Measurements from ENCODE around the gene PRR18.

Gene PRR18

GRCh38 chr6:166334878-166335277 is 26.7 kb upstream of the PRR18 start:
- in situ Hi-C loops (cut with HindIII; ENCODE audit: low sequenced_read_pairs), result loop anchor here (5.0 kb wide), 1 partner anchor 42 kb away; no protein-coding TSS in a partner anchor

- in situ Hi-C loops (cut with HindIII; ENCODE audit: low sequenced_read_pairs), result loop anchor here (5.0 kb wide), 1 partner anchor 44 kb away; no protein-coding TSS in a partner anchor
These were observed 25.2 kb upstream of the PRR18 start for GRCh38 chr6:166333172-166333995.

DNA sequence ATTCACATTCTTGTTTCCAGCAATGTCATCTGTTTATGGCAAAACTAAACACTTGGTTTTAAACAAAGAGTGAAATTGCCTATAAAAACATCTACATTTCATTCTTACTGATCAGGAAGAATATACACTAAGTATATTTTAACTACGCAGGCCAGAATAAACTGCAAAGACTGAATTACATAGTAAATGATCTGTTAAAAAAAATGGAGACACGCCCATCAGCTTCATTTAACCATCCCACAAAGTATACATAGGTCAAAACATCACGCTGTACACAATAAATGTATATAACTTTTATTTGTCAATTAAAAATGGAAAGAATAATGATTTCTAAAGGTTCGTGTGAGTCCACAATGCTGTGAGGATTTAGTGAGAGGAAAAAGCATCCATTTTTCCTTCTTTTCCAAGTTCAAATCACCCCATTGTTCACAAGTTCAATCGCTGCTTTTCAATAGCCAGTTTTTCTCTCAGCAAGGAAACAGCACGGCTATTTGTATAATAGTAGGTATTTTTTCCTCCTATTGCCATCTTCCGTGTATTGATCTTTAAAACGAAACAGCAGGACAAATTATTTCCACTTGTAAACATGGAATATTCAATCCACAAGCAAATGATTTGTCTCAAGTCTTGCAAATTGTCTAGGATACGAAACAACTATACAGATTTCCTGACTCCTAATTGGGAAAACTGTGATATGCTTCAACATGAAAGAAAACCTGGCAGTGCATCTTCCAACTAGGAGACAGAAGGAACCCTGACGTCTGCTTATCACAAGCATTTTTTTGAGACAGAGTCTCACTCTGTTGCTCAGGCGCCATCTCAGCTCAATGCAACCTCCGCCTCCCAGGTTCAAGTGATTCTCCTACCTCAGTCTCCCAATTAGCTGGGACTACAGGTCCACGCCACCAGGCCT is 23.6 kb upstream of the PRR18 start:
- in situ Hi-C loops (cut with HindIII; ENCODE audit: low sequenced_read_pairs), result loop anchor here (5.0 kb wide), 1 partner anchor 46 kb away; no protein-coding TSS in a partner anchor

DNA sequence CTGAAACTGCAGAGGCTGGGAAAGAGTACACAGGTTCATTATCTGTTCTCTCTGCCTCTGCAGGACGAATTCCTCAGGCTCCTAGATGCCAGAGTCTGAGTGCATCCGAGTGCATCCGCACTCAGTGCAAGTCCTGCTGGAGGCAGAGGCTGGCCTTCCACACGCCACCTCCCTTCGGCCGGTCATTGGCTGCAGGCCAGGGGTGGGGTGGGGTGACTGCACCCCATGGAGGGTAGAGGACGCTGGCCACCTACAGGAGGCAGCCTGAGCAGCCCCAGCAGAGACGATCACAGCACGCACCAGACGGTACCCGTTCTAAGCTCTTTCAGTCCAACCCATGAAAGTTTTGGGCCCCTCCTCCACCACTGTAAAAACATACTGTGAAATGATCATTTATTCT is 22.4 kb upstream of the PRR18 start:
- in situ Hi-C loops (cut with HindIII; ENCODE audit: low sequenced_read_pairs), result loop anchor here (5.0 kb wide), 1 partner anchor 47 kb away; no protein-coding TSS in a partner anchor

- in situ Hi-C loops (cut with HindIII; ENCODE audit: low sequenced_read_pairs), result no loop called here
These were observed 17.3 kb upstream of the PRR18 start for GRCh38 chr6:166325383-166326042.

DNA sequence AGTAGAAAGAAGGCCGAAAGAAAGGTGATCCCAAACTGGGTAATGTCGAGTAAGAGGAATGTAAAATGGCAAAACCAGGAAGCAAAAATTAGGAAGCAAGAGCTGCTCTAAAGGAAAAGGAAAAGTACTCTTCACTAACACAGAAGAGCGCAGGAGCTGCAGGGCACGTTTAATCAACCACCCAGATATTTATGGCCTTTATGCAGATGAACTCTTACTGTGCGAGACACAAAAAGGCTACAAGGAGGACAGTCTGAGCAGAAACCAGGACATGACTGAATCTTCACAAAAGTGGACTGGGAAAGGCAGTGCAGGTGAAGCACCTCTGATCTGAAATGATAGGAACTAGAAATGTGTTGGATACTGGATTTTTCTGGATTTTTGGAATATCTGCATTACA is 15.2 kb upstream of the PRR18 start:
- in situ Hi-C loops (cut with HindIII; ENCODE audit: low sequenced_read_pairs), result no loop called here

GRCh38 chr6:166318649-166319600 is 10.7 kb upstream of the PRR18 start:
- in situ Hi-C loops (cut with HindIII; ENCODE audit: low sequenced_read_pairs), result no loop called here

DNA sequence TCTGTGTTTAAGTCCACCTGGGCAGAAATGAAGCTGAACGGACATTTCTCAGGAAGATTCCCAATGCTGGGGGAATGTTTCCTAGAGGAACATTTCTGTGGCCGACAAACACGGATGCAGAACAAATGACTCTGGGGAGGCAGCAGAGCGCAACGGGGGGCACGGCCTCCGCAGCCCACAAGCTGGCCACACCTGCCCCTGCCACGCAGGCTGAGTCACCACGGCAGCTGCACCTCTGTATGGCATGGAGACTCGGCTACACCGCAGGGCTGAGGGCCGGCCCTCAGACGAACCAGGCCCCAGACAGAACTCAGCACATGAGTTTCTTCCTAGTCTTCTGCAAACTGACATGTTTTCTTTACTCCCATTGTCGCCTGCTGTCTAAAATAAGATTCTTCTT is 10.0 kb upstream of the PRR18 start:
- in situ Hi-C loops (cut with HindIII; ENCODE audit: low sequenced_read_pairs), result no loop called here

GRCh38 chr6:166317261-166318212 is 9.3 kb upstream of the PRR18 start:
- in situ Hi-C loops (cut with HindIII; ENCODE audit: low sequenced_read_pairs), result no loop called here

DNA sequence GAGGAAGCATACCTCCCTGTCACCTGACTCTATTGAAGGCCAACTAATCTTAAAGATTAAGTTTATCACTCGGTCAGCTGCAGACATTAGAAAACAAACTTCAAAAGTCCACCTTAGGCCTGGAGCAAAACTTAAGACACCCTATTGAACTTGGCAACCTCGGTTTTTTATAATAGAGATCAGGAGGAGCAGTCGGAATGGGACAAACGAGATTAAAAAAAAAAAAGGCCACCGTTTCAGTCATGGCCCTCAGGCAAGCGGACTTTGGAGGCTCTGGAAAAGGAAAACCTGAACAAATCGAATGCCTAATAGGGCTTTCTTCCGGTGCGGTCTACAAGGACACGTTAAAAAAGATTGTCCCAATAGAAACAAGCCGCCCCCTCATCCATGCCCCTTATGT is 7.2 kb upstream of the PRR18 start:
- in situ Hi-C loops (cut with HindIII; ENCODE audit: low sequenced_read_pairs), result no loop called here

GRCh38 chr6:166314454-166314853 is 6.3 kb upstream of the PRR18 start:
- in situ Hi-C loops (cut with HindIII; ENCODE audit: low sequenced_read_pairs), result loop anchor here (5.0 kb wide), 1 partner anchor 48 kb away; no protein-coding TSS in a partner anchor

DNA sequence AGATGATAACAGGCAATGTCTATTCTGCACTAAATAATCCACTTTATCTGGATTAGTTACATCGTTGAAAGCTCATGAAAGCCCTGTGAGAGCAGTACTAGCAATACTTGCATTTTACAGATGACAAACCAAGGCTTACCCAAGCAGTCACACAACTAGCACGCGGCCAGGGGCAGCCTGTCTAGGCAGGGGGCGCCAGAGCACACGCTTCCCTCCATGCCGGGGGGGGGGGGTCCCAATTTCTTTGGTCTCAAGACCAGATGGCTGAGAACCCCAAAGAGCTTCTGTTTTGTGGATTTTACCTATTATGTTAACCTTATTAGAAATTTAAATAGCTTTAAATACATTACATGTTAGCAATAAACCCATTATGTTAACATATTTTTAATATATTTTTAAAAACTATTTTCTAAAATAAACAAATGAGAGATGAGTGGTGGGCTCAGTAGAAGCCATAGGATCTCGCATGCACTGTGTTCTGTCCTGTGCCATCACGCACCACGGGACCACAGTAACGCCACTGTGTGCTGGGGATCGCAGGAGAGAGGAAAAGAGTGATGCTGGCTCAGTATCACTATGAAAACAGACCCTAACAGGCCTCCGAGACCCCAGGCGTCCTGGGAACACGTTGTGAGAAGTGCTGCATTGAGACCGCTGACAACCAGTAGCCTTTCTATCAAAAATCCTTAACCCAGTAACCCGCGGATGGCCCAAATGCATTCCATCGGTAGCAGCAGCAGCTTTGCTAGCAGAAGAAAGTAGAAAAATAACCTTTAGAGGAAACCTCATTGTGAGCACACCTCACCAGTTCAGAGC is 5.3 kb upstream of the PRR18 start:
- in situ Hi-C loops (cut with HindIII; ENCODE audit: low sequenced_read_pairs), result loop anchor here (5.0 kb wide), 1 partner anchor 49 kb away; no protein-coding TSS in a partner anchor

- in situ Hi-C loops (cut with HindIII; ENCODE audit: low sequenced_read_pairs), result loop anchor here (5.0 kb wide), 1 partner anchor 49 kb away; no protein-coding TSS in a partner anchor
These were observed 4.6 kb upstream of the PRR18 start for GRCh38 chr6:166312832-166313231.

GRCh38 chr6:166310634-166311033 is 2.4 kb upstream of the PRR18 start:
- in situ Hi-C loops (cut with HindIII; ENCODE audit: low sequenced_read_pairs), result loop anchor here (5.0 kb wide), 1 partner anchor 52 kb away; no protein-coding TSS in a partner anchor

GRCh38 chr6:166309977-166310376 is 1.8 kb upstream of the PRR18 start:
- in situ Hi-C loops (cut with HindIII; ENCODE audit: low sequenced_read_pairs), result loop anchor here (5.0 kb wide), 1 partner anchor 52 kb away; no protein-coding TSS in a partner anchor

DNA sequence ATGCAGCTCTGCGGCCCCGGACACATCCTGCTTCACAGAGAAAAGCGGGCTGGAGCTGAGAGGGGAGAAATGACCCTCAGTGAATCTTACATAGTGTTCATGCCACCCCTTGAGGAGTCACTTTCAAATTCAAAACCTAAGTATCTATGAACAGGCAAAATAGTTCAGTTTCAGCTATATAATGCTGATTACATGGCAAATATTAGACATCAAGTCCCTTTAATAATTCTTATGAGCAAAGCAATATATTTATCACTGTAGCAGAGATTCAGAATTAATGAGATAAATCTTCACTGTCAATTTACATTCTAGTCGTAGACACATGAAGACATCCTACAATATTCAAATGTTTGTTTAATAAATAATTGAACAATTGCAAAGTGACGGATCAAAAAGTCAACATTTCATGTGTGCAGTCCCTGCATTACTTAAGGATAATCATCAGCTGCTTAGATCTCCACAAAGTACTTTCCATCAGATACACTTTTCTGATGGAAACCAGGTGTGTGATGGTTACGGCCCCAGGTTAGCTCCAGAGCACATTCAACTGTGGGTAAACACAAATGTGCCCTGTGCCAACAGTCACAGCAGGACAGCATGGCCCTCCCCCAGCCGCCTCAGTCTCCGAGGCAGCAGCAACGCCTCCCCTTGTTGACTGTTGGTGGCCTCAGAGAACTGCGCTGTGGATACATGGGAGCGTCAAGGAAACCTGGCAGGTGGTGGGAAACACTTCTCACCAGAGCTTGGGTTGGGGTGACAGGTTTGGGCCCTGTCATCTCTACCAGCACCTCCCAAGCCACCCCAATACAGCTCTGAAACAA is 787 bp upstream of the PRR18 start:
- in situ Hi-C loops (cut with HindIII; ENCODE audit: low sequenced_read_pairs), result no loop called here
